Stimulated activated naive CD8-positive, alpha-beta T cell treated with anti-CD3 and anti-CD28 coated beads, Interleukin-15, Interleukin-2, amounts not matched to agents 100 U/mL and 50 U/mL, for 24 hours (primary cell): Measurements from ENCODE around the gene CTDSP1.

Experiments
- ATAC-seq: fragments of 150-1000 bp; cut with Tn5 transposase; one replicate; pipeline ENCODE4 v1.10.0; 2021
- DNase-seq: peaks from one replicate; pipeline ENCODE4 v3.0.0; 2021

The CTDSP1 gene

DNA sequence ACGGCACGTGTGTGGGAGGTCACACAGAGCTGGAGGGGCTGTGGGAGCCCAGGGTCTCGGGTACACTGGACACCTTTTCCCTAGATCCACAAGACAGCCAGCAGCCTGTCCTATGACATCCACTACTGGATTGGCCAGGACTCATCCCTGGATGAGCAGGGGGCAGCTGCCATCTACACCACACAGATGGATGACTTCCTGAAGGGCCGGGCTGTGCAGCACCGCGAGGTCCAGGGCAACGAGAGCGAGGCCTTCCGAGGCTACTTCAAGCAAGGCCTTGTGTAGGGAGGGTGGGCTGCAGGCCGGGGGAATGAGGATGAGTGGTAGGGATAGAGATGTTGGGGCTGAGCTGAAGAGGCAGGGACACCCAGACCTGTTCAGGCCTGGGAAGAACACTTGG lies 25.9 kb downstream of the CTDSP1 start:
- DNase-seq (no peak), ATAC-seq (no peak)

DNA sequence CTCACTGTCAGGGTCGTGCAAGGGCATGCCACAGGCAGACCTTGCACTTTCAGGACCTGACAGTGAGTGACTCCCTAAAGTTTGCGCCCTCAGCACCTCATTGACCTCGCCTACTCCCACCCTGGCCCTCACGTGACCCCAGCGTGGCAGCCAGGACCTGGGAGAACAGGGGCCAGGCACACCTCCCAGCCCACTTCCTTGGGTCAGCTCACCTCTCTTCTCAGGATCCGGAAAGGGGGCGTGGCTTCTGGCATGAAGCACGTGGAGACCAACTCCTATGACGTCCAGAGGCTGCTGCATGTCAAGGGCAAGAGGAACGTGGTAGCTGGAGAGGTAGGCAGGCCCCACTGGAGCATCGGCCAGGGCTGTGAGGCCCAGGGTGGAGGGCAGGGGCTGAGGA lies 28.1 kb downstream of the CTDSP1 start:
- no peak for ATAC-seq

DNA sequence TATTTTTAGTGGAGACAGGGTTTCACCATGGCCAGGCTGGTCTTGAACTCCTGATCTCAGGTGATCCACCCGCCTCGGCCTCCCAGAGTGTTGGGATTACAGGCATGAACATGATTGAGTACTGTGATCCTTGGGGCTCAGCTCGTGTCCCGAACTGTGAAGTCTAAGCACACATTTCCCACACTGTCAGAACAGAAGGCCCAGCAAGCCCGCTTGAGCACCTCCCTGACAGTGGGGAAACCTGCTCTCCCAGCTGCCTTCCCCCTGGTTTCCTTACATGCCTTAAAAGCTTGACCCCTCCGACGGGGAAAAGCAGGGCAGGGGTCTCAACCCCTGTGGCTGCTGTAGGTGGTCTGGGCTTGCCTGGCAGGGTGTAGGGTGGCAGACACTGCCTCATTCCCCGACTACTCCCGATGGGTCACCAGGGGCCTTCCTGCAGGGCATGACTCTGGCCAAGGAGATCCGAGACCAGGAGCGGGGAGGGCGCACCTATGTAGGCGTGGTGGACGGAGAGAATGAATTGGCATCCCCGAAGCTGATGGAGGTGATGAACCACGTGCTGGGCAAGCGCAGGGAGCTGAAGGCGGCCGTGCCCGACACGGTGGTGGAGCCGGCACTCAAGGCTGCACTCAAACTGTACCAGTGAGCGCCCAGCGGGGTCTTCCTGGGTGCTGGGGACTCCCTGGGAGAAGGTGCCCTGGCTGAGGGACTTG lies 29.3 kb downstream of the CTDSP1 start:
- DNase-seq (no peak), ATAC-seq (no peak)

More for the DNA sequence above, 28.1 kb downstream of the CTDSP1 start:
- no peak for DNase-seq

DNA sequence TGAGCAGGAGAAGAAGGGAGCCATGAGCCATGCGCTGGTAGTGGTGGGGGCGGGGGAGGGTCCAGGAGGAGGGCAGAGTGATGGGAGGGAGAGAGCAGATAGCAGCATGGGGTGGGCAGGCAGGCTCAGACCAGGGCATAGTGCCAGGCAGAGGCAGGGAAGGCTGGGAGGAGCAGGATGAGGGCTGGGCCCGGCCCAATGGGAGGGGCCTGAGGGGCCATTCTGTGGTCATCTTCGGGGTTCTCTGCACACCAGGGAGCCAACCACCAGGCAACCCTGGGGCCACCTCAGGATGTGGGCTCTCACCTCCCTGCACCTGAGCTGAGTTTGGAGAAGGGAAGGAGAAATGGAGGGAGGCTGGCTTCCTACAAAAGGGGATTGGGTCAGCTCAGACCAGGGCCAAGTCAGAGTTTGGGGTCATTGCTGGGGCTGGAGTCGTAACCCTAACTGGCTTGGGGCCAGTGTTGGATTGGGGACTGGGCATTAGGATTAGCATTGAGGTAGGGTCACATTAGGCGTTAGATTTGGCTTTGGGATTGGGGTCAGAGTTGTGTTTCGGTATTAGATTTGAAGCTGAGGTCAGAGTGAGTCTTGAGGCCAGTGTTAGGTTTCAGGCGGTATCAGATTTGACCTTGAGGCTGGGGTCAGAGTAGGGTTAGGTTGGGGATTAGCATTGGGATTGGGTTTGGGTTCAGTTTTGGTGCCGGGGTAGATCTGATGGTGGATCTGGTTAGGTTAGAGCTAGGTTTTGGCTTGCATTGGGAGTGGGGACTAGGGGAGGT lies 30.4 kb downstream of the CTDSP1 start:
- DNase-seq: no peak
- no peak for ATAC-seq

DNA sequence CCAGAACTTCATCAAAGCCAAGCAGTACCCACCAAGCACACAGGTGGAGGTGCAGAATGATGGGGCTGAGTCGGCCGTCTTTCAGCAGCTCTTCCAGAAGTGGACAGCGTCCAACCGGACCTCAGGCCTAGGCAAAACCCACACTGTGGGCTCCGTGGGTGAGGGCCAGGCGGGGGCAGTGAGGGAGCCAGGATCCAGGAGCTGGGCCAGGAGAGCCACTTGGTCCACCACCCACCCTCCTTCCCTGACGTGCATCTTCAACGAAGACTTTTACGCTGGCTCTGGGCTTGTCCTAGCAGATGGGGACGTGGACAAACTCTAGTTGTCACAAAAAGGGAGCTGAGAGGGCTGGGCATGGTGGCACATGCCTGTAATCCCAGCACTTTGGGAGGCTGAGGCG lies 31.1 kb downstream of the CTDSP1 start:
- DNase-seq (no peak), ATAC-seq (no peak)

DNA sequence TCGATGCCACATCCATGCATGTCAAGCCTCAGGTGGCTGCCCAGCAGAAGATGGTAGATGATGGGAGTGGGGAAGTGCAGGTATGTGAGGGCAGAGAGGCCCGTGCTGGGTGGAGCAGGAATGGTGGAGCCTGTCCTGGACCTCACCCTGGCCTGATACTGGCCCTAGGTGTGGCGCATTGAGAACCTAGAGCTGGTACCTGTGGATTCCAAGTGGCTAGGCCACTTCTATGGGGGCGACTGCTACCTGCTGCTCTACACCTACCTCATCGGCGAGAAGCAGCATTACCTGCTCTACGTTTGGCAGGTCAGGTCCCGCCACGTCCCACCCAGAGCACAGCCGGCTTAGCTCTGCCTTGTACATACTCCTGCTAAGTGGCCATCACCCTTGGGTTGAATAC lies 32.2 kb downstream of the CTDSP1 start:
- DNase-seq (no peak), ATAC-seq (no peak)

DNA sequence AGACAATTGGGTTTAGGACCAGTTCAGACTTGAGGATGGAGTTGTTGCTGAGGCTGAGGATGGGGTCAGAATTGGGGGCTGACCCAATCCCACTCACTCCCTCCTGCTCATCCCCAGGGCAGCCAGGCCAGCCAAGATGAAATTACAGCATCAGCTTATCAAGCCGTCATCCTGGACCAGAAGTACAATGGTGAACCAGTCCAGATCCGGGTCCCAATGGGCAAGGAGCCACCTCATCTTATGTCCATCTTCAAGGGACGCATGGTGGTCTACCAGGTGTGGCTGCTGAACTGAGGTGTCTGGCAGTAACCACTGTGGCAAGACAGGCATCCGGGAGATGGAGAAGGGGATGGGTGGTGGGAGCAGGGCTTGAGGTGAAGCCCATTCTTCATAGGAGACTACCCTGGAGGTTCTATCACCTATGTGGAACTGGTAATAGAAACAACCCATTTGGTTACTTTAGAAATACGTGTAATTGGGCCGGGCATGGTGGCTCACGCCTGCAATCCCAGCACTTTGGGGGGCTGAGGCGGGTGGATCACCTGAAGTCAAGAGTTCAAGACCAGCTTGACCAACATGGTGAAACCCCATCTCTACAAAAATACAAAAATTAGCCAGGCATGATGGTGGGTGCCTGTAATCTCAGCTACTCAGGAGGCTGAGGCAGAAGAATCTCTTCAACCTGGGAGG lies 33.2 kb downstream of the CTDSP1 start:
- ATAC-seq: no peak
- DNase-seq: no peak

DNA sequence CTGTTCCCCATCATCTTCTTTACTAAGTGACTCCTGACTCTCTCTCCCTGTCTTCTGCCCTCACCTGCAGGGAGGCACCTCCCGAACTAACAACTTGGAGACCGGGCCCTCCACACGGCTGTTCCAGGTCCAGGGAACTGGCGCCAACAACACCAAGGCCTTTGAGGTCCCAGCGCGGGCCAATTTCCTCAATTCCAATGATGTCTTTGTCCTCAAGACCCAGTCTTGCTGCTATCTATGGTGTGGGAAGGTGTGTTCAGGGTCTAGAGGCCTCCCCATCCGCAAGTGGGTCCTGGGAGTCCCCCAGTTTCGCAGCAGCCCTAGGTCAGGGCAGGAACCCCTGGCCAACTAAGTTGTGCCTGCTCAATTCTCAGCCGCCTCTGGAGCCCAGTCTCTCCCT lies 34.8 kb downstream of the CTDSP1 start:
- no peak for ATAC-seq
- DNase-seq: no peak

DNA sequence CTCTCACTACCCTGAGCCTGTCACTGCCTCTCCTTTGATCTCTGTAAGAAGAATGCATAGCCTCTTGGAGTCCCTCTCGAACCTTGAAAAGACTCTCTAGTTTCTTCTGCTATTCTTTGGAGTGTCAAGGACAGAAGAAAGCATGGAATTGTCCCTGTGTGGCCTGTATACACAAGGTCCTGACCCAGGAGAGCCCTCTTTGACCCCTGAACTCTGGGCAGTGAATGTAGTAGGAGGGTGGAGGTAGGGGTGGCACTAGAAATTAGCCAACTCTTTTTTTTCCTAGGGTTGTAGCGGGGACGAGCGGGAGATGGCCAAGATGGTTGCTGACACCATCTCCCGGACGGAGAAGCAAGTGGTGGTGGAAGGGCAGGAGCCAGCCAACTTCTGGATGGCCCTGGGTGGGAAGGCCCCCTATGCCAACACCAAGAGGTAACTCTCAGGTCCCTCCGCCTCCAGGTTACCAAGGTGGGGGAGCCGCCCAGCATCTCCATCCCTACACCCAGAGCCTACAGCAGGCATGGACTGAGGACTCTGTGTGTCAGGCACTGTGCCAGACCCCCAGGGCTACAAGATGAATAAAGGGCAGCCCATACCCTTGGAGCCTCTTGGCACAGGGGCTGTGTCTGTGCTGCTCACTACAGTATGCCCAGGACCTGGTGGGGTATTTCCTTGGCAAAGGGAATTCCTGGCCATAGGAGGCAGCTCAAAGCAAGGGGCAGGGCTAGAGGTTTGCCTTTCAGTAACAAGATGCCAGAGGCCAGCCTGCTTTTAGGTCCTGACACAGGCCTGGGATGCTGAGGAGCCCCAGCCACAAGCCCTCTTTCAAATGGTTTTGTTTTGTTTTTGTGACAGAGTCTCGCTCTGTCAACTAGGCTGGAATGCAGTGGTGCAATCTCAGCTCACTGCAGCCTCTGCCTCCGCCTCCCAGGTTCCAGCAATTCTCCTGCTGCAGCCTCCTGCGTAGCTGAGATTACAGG lies 35.6 kb downstream of the CTDSP1 start:
- ATAC-seq: no peak
- no peak for DNase-seq

DNA sequence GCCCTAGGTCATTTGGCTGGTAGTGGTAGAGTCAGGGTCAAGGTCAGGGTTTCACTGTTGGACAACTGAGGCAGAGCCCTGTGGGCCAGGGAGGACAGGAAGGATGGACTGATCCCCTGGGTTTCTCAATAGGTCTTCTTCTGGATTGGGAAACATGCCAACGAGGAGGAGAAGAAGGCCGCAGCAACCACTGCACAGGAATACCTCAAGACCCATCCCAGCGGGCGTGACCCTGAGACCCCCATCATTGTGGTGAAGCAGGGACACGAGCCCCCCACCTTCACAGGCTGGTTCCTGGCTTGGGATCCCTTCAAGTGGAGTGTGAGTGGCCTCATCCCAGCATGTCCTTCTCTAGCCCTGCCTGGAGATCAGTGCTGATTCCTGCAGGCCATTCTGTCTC lies 37.3 kb downstream of the CTDSP1 start:
- DNase-seq (no peak), ATAC-seq (no peak)

DNA sequence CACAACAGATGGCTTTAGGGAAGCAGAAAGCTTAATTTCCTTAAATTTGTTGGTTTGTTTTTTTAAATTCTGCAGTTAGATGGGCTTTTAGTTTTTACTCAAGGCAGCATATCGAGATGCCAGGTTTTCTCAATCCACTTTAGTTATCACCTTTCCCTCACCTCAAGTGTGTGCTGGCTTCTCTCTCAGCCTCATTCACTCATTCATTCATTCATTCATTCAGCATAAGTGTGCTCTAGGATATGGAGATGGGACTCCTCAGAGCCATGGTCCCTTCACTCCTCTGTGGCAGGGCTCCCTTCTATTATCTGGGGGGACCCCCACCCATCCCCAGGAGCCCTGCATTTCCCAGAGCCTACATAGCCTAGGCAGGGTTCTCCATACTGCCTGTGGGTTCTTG lies 38.3 kb downstream of the CTDSP1 start:
- no peak for ATAC-seq
- no peak for DNase-seq

DNA sequence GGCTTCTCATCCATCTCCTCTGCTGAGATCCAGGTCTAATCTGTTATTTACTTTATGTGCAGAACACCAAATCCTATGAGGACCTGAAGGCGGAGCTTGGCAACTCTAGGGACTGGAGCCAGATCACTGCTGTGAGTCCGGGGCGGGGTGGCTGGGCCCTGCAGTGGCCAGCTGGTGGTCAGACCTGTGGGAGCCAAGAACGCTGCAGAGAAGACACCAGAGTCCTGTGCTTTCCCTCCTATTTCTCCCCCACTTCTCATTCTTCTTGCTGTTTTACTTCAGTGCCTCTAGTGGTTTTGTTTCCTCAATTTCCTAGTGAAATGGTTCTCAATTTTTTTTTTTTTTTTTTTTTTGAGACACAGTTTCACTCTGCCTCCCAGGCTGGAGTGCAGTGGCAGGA lies 38.9 kb downstream of the CTDSP1 start:
- ATAC-seq: no peak

DNA sequence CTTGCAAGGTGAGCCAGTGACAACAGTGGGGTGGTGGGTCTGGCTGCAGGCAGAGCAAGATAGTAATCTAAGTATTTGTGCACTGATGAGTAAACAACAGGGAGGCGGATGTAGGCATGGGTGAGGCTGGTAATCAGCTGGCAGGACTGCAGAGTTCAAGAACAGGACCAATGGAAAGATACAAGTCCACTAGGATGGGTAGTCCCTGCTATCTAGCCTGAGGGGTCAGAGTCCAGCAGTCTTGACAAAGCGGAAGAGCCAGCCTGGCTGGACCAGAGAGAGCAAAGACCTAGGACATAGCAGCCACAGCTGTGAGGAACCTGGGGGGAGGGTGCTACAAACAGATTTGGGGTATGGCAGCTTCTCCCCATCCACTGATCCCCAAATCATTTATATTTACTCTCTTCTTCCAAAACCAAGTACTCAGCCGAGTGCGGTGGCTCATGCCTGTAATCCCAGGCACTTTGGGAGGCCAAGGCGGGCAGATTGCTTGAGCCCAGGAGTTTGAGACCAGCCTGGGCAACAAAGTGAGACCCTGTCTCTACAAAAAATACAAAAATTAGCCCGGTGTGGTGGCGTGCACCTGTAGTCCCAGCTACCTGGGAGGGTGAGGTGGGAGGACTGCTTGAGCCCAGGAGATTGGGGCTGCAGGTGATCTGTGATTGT lies 45.2 kb downstream of the CTDSP1 start:
- ATAC-seq (no peak), DNase-seq (no peak)

More for the DNA sequence above, 38.9 kb downstream of the CTDSP1 start:
- no peak for DNase-seq

DNA sequence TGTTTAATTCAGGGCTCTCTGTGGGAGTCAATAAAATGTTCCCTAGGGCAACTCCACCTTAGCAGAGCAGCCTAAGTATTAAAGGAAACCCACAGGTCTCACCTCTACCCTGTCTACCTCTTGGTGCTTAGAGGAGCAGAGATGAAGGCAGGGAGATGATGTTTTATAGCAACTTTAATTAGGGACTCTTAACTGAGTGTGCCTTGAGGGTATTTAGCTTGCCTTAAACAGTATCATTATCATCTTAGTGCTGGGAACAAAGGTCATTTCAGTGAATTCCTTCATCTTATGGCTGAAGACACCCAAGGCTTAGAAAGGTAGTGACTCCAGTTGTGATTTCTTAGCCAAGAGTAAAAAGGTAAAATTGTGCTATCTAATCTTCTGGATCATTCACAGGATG lies 45.9 kb downstream of the CTDSP1 start:
- ATAC-seq (no peak), DNase-seq (no peak)

DNA sequence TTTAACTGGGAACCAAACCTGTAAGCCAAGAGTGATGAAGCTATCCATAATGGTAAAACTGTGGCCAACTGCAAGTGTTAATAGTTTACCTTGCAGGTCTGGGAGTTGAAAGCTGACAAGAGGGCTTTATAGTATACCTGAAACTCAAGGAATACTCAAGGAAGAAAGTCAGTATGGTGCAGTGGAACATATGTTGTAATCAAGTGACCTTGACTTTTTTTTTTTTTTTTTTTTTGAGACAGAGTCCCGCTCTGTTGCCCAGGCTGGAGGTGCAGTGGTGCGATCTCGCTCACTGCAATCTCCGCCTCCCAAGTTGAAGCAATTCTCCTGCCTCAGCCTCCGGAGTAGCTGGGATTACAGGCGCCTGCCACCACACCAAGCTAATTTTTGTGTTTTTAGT lies 46.9 kb downstream of the CTDSP1 start:
- DNase-seq (no peak), ATAC-seq (no peak)

DNA sequence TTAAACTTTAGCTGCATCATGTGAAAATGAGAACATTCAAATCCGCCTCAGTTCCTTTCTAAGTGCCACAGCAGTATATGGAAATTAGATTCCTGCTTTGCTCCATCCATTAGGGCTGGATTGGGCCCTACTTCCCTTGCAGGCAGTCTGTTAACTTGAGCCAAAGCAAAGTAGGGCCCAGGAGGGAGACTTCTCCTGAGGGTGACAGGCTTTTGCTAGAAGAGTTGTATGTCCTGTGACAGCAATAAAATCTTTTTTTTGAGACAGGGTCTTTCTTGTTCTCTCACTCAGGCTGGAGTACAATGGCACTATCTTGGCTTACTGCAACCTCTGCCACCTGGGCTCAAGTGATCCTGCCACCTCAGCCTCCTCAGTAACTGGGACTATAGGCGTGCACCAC lies 47.4 kb downstream of the CTDSP1 start:
- DNase-seq (no peak), ATAC-seq (no peak)

DNA sequence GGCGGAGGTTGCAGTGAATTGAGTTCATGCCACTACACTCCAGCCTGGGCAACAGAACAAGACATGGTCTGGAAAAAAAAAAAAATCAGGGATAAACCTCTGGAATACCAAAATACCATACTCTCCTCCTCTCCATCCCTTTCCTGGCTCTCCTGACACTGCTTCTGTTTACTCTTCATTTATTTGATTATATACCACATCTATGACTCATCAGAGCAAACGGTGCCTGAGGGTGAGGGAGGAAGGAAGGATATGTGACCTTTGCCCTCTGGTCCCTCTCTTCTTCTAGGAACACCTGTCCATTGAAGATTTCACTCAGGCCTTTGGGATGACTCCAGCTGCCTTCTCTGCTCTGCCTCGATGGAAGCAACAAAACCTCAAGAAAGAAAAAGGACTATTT lies 49.3 kb downstream of the CTDSP1 start:
- no peak for ATAC-seq
- DNase-seq: no peak

DNA sequence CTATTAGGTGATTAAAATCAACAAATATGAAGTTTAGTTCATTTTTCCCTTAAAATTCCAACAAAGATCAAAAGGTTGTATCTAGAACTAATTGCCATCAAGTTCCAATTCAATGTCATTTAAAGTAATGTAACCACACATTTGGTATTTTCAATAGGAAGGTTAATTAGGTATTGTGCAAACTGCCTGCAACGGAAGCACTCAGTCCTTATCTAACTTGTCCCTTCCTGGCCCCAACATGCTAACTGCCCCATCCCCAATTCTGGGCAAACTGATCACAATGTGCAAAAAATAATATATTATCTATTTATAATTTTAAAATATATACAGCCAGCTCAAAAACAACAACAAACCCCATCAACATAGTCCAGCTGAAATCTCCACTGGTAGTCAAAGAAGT lies 52.4 kb downstream of the CTDSP1 start:
- ATAC-seq (no peak), DNase-seq (no peak)
